ENCODE results near the gene LIPC.

The LIPC gene

DNA sequence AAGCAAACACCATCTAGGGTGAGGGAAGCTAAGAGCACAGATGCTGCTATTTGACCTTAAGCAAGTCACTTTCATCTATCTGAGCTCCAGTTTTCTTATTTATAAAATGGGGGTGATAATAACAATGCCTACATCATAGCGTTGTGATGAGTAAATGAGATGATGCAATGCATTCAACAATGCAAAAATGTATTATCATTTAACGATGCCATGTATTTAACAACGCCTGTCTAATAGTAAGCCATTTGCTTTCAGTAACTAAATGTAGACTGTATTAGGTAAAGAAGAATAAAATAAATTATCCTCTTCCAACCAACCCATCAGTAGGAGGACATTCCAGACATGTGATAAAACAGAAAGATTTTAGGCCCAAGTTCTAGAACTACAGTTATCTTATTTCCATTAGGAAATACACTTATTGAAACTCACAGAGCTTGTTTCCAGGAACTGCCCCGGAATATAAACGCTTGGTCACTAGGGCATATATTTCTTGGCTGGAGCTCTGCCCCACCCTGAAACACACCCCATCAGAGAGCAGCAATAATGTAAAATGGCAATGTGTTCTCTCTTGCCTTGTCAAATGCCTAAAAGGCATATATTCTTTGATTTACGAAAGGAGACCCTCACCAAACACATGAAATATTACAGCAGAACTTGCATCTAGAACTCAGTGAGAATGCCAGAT is 128.3 kb downstream of the LIPC start:
- no peak for DNase-seq

DNA sequence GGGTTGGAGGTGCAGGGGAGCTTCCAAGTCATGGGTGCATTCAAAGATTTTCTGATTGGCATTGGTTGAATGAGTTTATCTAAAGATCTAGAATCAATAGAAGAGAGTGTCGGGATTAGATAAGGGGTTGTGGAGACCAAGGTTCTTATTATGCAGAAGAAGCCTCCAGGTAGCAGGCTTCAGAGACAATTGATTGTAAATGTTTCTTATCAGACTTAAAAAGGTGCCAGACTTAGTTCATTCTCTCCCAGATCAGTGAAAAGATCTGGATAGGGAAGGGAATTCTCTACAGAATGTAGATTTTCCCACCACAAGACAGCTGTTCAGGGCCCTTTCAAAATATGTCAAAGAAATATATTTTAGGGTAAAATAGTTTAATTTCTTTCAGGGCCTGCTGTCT is 129.5 kb downstream of the LIPC start:
- DNase-seq = no peak

DNA sequence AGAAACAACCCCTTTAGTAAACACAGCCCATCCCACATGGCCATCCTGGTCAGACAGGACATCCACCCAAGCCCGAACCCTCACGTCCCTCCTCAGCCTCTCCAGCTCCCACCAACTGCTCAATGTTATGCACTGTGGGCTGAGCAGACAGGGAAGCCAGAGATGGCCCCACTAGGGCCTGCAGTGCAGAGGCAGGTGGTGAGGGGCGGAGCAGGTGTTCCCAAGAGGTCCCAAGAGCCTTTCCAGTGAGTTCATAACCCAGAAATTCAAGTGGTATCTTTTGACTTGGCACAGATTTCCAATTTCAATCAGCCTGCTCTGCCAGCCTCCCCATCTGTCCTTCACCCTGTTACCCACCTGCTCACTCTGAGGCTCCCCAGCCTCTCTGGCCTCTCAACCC is 130.3 kb downstream of the LIPC start:
- no peak for DNase-seq

DNA sequence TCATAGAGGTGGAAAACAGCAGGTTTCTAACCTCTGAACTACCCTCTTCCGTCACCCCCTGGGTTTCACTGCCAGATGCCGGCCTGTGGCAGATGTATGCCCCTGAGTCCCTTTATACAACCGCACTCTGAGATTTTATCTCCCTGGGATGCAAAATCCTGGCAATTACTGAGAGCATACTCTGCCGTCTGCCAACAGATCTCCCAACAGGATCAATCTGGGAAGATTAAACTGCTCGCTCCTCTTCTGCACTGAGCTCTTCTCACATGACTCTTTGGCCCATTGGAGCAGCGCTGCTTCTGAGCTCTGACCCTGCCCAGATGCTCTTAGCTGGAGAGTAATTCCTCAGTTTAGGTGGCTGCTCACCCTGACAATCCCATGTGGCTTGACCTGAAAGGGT is 133.2 kb downstream of the LIPC start:
- DNase-seq = no peak

DNA sequence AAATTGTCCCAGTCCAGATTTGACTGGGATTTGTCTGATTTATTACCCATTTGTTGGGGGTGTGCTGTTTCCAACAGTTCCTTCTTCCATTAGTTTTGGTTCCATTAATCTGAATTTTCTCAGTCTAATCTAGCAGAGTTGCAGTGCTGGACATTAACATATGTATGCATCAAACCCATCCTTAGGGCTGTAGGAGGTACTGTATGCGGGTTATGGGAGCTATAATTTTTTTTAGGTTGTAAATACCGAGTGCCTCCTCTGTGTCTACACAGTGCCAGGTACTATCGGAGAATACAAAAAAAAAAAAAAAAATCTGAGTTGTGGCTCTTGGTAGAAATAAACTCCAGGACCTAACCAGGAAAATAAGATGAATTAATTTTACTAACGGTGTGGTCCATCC is 133.8 kb downstream of the LIPC start:
- DNase-seq = no peak

DNA sequence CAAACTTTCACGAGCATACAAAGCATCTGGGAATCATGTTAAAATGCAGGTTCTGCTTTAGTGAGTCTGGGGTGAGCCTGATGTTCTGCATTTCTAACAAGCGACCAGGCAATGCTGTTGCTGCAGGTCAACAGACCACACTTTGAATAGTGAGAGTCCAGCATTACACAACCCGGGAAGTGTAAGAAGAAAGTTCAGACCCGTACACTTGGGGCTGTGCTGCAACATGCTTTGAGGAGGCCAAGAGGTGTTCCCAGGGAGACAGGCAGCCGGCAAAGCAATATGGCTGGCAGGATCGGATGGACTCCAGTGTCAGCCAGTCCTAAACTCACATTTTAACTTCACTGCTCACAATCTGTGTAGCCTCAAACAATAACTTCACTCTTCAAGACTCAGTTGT is 134.2 kb downstream of the LIPC start:
- DNase-seq = no peak

DNA sequence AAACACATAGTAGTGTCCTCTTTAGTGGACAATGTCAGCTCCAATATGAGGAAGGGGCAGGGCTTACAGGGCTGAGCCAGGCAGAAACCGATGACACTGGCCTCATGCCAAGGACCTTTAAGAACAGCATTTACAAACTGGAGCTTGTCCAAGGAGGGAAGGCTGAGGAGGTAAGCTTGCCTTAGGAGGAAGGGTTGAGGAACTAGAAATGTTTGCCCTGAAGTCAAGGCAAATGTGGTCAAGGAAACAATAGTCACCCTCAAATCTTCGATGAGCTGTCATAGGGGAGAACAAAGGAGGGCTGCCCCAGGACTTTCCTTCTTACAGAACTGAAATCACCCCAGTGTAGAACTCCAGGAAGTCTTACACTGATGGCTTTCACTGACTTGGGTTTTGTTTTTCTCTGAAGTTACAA is 136.4 kb downstream of the LIPC start:
- no peak for DNase-seq

DNA sequence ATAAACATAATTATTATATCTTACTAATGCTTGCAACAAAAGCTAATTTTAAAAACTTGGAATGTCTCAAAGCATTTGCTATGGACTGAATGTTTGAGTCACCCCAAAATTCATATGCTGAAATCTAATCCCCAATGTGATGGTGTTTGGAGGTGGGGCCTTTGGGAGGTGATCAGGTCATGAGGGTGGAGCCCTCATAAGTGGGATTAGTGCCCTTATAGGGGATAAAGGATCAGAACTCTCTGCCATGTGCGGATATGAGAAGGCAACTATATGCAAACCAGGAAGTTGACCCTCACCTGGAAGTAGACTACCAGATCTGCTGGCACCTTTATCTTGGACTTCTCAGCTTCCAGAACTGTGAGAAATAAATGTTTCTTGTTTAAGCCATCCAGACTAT is 137.7 kb downstream of the LIPC start:
- no peak for DNase-seq

DNA sequence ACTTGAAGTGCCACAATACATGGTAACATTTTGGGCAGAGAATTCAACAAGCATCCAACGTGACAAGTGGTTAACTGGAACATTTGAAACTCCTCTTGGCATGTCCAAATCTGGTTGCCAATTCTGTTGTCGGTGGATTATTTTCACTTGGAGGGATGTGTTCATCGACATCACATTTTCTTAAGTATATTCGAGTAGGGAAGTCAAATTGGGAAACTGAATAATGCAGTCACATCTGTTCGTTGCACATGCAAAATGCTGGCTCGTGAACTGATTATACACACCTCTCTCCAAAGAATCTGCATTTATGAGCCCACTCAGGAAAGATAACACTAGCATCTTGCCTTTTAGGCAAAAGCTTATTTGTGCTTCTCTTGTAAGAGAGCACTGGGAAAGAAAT is 139.7 kb downstream of the LIPC start:
- no peak for DNase-seq

DNA sequence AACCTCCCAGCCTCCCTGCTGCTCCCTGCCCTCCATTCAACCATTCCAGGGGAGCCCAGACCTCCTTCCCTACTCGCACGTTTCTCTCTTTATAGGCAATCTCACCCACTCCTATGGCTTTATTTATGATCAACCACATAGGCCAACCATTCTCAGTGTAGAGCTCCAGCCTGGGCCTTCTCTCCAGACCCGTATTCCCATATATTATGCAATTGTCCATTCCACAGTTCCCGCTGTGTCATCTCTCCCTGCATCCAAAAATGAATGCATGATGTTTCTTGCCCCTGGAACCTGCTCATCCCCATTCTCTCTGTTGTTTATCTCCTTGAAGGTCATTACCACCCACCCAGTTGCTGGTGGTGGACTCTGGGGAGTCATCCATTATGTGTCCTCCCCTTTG is 140.7 kb downstream of the LIPC start:
- DNase-seq = no peak

DNA sequence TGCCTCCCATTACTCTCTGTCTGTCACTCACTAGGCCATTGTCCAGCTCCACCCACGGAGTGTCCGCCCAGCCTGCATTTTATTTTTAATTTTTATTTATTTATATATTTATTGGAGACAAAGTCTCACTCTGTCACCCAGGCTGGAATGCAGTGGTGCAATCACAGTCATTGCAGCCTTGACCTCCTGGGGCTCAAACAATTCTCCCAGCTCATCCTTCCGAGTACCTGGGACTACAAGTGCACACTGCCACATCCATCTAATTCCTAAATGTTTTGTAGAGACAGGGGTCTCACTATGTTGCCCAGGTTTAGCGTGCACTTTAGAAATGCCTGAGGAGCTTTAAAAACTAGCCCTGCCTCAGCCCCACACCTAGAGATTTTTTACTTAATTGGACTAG is 141.5 kb downstream of the LIPC start:
- DNase-seq = no peak

DNA sequence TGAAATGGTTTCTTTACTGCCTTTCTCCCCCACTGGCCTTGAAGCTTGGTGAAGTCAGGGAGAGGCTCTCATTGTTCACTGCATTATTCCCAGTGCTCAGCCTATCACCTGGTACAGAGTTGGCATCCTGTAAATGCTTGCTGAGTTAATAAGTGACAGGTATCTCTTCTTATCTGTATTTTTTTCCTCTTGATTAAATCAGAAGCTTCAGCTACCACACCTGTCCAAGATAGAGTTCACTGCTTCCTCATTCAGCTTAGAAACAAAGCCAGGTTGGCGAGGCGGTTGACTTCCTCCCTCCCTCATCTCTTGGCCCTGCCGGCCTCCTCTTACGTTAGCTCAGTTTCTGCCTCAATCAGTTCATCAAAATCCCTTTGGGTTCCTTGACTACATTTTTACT is 142.8 kb downstream of the LIPC start:
- no peak for DNase-seq

DNA sequence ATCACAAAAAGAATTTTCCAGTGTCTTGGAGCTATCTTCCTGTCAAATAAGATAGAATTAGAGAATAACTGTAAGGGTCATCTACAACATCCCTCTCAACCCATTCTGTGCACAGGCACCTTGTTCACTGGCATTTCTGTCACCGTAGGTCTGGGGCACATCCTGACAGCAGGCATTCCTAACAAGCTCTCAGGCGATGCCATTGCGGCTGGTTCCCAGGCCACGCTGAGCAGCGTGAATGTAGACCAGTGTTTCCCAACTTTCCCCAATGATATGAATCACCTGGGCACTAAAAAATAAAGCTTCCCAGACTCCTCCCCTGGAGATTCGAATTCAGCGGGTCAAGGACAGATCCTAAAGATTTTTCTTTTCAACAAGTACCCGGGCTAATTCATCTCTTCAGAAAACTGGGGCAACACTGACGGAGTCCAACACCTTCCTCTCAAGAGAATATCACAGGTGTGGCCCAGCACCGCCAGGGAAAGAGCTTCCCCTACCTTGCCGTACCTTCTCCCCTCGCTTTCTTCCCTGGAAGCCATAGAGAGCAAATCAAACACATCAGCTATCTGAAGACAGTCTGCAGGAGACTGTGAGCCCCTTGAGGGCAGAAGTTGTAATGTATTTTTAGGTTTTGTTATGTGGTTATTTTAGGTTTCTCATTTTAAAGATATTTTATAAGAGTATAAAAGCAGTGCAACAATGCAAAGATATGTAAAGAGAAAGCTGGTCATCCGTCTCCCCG is 143.4 kb downstream of the LIPC start:
- no peak for DNase-seq

DNA sequence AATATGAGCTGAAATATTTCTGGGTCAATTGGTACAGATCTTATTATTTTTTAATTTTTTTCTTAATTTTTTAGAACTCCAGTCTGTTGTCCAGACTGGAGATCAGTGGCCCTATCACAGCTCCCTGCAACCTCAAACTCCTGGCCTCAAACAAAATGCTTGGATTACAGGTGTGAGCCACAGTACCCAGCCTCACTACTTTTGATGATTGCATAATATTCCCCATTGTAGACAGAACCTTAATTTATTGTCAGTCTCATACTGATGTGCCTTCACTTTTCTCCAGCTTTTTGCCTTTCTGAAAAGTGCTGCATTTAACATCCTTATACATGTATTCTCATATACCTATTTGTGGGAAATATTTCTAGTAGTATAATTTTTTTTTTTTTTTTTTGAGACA is 144.9 kb downstream of the LIPC start:
- no peak for DNase-seq

DNA sequence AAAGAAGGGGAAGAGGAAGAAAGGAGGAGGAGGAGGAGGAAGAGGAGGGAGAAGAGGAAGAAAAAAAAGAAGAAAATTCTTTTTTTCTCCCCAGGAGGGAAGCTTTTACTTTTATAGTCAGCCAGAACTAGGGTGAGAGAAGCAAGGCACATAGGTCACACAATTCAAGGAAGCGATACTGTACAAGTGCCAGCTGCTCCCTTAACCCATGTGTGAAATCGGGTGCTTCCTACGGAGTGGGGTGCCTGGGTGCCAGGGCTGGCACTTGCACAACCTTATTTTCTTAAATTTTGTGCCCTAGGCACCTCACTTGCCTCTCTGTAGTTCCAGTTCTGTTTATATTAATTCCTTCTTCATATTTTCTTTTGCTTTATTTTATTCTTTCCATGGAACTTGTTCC is 150.4 kb downstream of the LIPC start:
- no peak for DNase-seq

DNA sequence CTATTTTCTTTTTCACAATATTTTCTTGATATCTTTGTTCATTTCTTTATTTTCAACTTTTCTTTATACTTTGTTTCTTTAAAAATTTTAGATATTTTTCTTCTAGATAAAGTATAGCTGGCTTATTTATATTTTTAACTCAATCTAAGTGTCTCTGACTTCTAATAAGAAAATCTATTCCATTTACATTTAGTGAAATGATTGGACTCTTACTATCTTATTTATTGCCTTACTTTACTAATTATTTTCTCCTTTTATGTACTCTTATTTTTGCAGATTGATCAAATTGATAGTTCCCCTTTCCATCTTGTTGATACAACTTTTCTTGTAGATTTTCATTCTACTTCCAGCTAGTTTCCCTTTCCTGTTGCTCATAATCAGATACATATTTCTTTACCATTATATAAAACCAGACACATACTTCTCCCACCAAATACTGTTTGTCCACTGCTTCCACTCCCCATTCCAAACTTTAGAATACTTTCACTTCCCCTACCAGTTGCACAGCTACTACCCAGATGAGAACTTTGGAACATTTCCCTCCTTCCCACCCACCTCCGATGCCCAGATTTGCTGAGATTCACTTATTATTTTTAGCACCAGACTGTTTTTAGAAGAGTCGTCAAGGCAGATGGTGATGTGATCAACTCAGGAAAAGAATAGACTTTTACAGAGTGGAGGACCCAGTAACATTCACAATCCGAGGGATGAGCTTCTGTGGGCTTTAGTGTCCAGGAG is 151.5 kb downstream of the LIPC start:
- no peak for DNase-seq

DNA sequence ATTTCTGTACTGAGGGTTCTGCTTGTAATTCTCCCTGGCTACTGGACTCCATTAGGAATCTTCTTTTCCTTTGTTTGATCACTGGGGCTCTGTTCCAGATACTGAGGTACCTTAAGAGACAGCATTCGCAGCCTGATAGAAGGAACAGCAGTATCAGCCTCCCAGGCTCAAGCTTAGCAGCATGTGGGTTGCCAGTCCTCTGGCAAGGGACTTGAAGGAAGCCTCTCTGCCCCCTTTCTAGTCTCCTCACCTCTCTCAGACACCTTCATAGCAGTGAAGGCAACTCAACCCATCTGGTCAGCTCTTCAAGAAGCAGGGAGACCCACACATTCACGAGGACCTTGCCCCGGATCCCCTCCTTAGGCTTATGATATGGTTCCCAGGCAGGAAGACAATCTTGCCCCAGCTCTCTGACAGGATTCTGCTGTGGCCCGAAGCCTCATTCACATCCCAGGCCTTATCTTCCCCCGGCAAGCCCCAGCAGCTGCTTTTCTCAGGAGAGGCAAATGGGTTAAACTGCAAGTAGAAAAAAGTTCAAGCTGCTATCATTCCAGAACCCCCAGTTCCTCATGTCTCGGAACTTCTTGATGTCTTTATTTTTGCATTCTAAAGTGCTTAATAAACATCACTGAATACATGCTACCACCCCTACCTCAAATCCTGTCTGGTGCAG is 153.1 kb downstream of the LIPC start:
- no peak for DNase-seq

DNA sequence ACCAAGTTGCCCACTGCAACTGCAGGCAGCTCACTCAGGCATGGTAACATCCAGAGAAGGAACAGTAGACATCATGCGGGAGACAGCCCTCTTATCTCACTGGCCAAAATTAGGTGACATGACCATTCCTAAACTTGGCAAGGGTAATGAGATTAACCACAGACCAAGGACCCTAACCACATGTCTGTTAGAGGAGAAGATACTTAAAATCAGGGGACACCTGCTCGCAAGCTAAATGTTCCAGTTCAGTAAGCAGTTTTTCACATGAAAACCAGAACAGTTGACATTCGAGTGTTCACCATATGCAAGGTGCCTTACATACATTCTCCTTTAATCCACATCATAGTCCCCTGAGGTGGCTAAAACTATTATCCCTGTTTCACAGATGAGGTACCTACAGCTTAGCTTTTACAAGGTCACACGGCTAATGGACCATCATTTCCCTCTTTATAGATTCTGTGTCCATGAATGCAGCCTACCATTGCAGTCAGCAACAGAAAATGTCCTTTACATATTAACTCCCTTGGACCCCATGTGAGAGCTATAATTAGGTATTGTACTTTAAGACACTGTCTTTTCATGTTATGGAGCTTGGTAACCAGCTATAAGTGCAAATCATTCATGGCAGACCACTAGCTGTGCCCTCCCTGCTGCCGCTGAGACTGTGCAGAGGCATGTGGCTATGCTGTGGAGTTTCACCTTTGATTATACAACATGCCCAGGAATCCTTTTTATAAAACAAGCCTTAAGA is 154.1 kb downstream of the LIPC start:
- DNase-seq = no peak

DNA sequence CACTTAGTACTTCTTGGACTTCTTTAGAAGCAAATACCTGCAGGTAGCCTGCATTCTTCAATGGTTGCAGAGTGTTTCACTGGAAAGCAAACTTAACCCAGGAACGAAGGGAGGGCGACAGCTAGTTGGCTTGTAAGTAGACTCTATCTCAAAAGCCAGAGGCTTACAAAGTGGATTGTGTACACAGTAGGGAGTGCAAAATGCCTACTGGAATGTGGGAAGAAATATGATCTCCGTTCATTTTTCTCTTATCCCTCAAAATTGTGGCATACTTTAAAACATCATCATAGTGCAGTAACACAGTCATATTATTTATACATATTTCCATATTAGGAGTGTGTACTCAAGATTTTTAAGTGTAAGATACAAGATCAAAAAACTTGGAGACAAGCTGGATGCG is 155.7 kb downstream of the LIPC start:
- DNase-seq = peak; percentile 9

DNA sequence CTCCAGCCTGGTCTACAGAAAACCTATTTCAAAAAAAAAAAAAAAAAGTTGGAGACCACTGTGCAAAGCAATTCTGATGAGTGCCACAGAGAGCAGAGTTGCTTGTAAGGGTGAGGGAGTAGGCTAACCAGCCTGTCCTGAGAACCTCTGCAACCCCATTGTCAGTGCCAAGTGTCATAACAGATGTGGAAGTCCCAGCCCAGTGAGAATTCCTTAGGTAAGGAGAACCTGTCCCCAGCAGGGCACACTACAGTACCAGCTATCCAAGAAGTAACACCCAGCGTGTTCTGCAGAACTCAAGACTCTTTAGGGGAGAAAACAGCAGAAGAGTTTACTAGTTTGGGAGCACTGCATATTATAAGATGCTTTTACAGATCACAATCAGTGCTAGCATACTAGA is 156.3 kb downstream of the LIPC start:
- no peak for DNase-seq

DNA sequence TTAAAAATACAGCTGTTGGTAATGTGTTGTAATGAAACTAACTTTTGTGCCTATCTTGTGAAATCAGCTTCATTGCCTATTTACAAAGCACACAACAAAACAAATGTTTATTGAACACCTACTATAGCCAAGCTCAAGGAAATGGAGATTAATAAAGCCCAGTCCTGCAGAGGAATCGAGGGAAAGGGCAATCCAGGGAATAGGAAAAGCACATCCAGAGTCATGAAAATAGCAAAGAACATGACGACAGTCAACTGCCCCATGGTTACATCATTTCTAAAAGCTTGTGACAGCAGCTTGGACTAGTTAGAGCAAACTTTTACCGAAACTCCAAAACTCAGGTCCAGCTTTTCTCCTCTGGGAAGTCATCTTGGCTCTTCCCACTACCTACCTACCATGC is 157.3 kb downstream of the LIPC start:
- no peak for DNase-seq

DNA sequence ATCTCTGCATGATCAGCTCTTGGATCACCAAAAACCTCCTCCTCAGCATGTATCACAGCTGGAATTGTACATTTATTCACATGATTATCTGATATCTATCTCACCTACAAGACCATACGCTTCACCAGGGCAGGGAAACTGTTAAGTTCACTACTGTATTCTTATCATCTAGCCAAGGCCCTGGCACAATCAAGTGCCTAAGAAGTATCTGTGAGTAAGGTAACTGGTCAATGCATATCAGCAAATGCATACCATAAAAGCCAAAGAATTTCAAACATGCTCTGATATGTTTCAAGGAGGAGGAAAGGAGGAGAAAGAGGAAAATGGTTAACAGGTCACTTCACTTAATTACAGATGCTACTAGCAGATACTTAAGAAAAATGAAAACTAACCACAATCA is 158.4 kb downstream of the LIPC start:
- DNase-seq = no peak

DNA sequence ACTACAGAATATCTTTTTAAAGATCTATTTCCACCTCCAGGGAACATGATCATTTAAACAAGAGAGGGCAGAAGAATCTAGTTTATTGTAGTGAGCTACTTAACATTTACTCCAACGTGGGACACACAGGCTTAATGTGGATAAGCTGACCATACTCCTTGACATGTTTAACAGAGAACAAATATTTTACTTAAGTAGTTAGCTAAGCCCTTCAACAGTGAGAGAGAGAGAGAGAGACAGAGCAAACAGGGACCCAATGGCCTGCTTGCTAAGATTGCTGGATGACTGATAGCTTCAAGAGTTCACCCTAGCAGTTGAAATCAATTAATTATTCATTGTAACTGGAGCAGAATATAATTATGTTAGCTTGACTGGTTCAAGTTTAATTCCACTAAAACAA is 159.1 kb downstream of the LIPC start:
- no peak for DNase-seq

Measured in fibroblast of skin of right biceps (primary cell).